COR-L47 (cell line): ENCODE data around the gene RDH13.
"Not testable (repeated sequence)": the region's sequence is repeated elsewhere in the genome, so short reads cannot be mapped to it uniquely, and the experiment has no call there.

ENCODE experiments used
- DNase-seq: peaks from one replicate; lab custom pipeline; 2025; lab: John Stamatoyannopoulos, UW

RDH13 gene

GRCh38 chr19:55014714-55015113 is 48.2 kb downstream of the RDH13 start:
- no peak for DNase-seq

GRCh38 chr19:55013596-55013995 is 49.4 kb downstream of the RDH13 start:
- DNase-seq = no peak

- no peak for DNase-seq
These were observed 50.6 kb downstream of the RDH13 start for GRCh38 chr19:55012306-55012705.

GRCh38 chr19:55010561-55010960 is 52.4 kb downstream of the RDH13 start:
- DNase-seq = not testable (repeated sequence)

GRCh38 chr19:55008781-55009180 is 54.2 kb downstream of the RDH13 start:
- not testable (repeated sequence) for DNase-seq

GRCh38 chr19:55008189-55008588 is 54.8 kb downstream of the RDH13 start:
- DNase-seq = not testable (repeated sequence)

- DNase-seq = not testable (repeated sequence)
These were observed 55.4 kb downstream of the RDH13 start for GRCh38 chr19:55007537-55007936.

GRCh38 chr19:55006795-55007194 is 56.2 kb downstream of the RDH13 start:
- not testable (repeated sequence) for DNase-seq

GRCh38 chr19:55005684-55006488 is 57.1 kb downstream of the RDH13 start:
- peak; percentile 23 for DNase-seq

GRCh38 chr19:55000761-55001160 is 62.2 kb downstream of the RDH13 start:
- no peak for DNase-seq

- not testable (repeated sequence) for DNase-seq
These were observed 64.2 kb downstream of the RDH13 start for GRCh38 chr19:54998751-54999239.

GRCh38 chr19:54995561-54995960 is 67.4 kb downstream of the RDH13 start:
- no peak for DNase-seq
